NCI-H187 treated with DMSO at 0.1 percent for 48 hours (cell line): ENCODE data around the gene ATG101.

Experiments used
- DNase-seq: peaks from one replicate; lab custom pipeline; 2025; lab: John Stamatoyannopoulos, UW

ATG101 gene

GRCh38 chr12:52042706-52043385, 26.9 kb upstream of the ATG101 start:
- DNase-seq, result no peak

GRCh38 chr12:52043386-52044212, 26.2 kb upstream of the ATG101 start:
- DNase-seq, result no peak

- DNase-seq, result no peak
Observed at GRCh38 chr12:52044292-52044983, 25.3 kb upstream of the ATG101 start.

- no peak for DNase-seq
Observed at GRCh38 chr12:52045794-52046199, 24.0 kb upstream of the ATG101 start.

GRCh38 chr12:52046859-52047258, 22.9 kb upstream of the ATG101 start:
- DNase-seq, result no peak

- DNase-seq, result no peak
Observed at GRCh38 chr12:52049286-52049685, 20.5 kb upstream of the ATG101 start.

- DNase-seq, result no peak
Observed at GRCh38 chr12:52049688-52050087, 20.1 kb upstream of the ATG101 start.

GRCh38 chr12:52050116-52050757, 19.5 kb upstream of the ATG101 start:
- DNase-seq, result no peak

- no peak for DNase-seq
Observed at GRCh38 chr12:52050758-52051541, 18.8 kb upstream of the ATG101 start, which contains the start of gene NR4A1. TSS of gene NR4A1 (plus strand) at chr12:52051442. CDS start at chr12:52054329, 2,887 bp downstream.

- no peak for DNase-seq
Observed at GRCh38 chr12:52052468-52053186, 17.2 kb upstream of the ATG101 start.

- DNase-seq, result no peak
Observed at GRCh38 chr12:52053536-52054209, 16.1 kb upstream of the ATG101 start.

GRCh38 chr12:52054231-52054832, 15.4 kb upstream of the ATG101 start:
- no peak for DNase-seq

- DNase-seq, result no peak
Observed at GRCh38 chr12:52054833-52055730, 14.7 kb upstream of the ATG101 start.

- DNase-seq, result no peak
Observed at GRCh38 chr12:52055731-52056711, 13.8 kb upstream of the ATG101 start.

GRCh38 chr12:52056801-52057637, 12.8 kb upstream of the ATG101 start:
- no peak for DNase-seq
